ENCODE data around the gene FAM89B. TPM values are rescaled to one million over a fixed set of nuclear protein-coding genes. Genes with fewer than 3 reads are reported as not detected.

FAM89B gene
- total and polyA plus RNA-seq, 2 of the 8 experiments (the other 6 are each of a cell fraction or from before 2014, with no cell fraction given) = 15.8 to 32.4 TPM

GRCh38 chr11:65621460-65621859 is 49.1 kb downstream of the FAM89B start:
- Histone ChIP-seq H2AFZ (ENCODE audit: low read length) (no peak overlapping the region), H4K8ac (ENCODE audit: extremely low read depth, insufficient read depth, low read length) (no peak overlapping the region), H3K56ac (replicated peaks; ENCODE audit: insufficient read length, low read depth, low read length) (no peak overlapping the region), H3K9ac (replicated peaks in 1 of 4; ENCODE audit: extremely low read depth in 1 of 4, low read depth in 3 of 4, low read length in 3 of 4) (no peak overlapping the region), H4K20me1 (replicated peaks in 1 of 2; ENCODE audit: control insufficient read depth in 1 of 2, insufficient read depth in 2 of 2, low read length in 2 of 2) (peaks cover 5 to 43% of the 10 kb centered on the region in 2 experiments), H3K27me3 (replicated peaks in 1 of 4; ENCODE audit: control insufficient read depth in 3 of 4, extremely low read depth in 1 of 4, insufficient read depth in 3 of 4, low read length in 3 of 4) (no peaks in the 10 kb centered on the region), H3K36me3 (ENCODE audit: control insufficient read depth in 2 of 4, insufficient read depth in 4 of 4, low read length in 3 of 4) (peaks cover 8 to 54% (median 26%) of the 10 kb centered on the region in 4 experiments; a peak in 7 of 8 replicates), H2BK12ac (ENCODE audit: low read depth, low read length) (no peak overlapping the region), H3K4me2 (ENCODE audit: insufficient read depth in 1 of 2, low read depth in 2 of 2, low read length in 2 of 2) (no peak overlapping the region), H3K79me2 (ENCODE audit: control insufficient read depth in 1 of 2, insufficient read depth in 2 of 2, low read length in 2 of 2) (peaks cover 3 to 13% of the 10 kb centered on the region in 2 experiments), H3K23me2 (ENCODE audit: low read depth, low read length) (peaks cover under 1% of the 10 kb centered on the region; the same call in 1 of the 2 replicates), H2BK120ac (replicated peaks; ENCODE audit: low read depth, low read length) (no peak overlapping the region), H2BK5ac (ENCODE audit: low read depth, low read length) (no peak overlapping the region), H2BK20ac (ENCODE audit: low read length) (no peak overlapping the region), H4K5ac (ENCODE audit: insufficient read length, low read depth, low read length) (no peak overlapping the region), H3K4me3 (ENCODE audit: extremely low read depth in 1 of 4, insufficient read depth in 2 of 4, low read depth in 3 of 4, low read length in 4 of 4) (no peak overlapping the region), H3K27ac (ENCODE audit: low read depth, low read length) (no peak overlapping the region), H3K9me3 (ENCODE audit: insufficient read depth in 2 of 2, low read depth in 1 of 2, low read length in 1 of 2) (no peaks in the 10 kb centered on the region), H3K18ac (ENCODE audit: extremely low read depth, low read length) (no peak overlapping the region), H3K14ac (ENCODE audit: insufficient read length) (no peak overlapping the region), H3K4ac (replicated peaks; ENCODE audit: insufficient read length, low read depth, low read length) (no peak overlapping the region), H2BK15ac (ENCODE audit: low read length) (no peak overlapping the region), H3K23ac (ENCODE audit: insufficient read length) (no peak overlapping the region), H4K91ac (replicated peaks; ENCODE audit: insufficient read length, low read length) (no peak overlapping the region), H3K4me1 (replicated peaks in 1 of 4; ENCODE audit: control insufficient read depth in 3 of 4, insufficient read depth in 4 of 4, low read length in 3 of 4) (peaks cover 0 to 7% (median 3%) of the 10 kb centered on the region in 4 experiments; a peak in 2 of 7 replicates), H3K79me1 (ENCODE audit: low read depth, low read length) (peaks cover 16% of the 10 kb centered on the region), H2AK5ac (ENCODE audit: low read depth, low read length) (no peak overlapping the region)
- FAIRE-seq (no peak), DNase-seq (ENCODE audit: low read depth in 1 of 2, low spot score in 2 of 2) (no peak)
- CTCF ChIA-PET (ENCODE audit: partially characterized antibody) = interaction anchor here (0.9 to 1.1 kb wide), 2 partner anchors 9 to 11 kb away, joined by 3 to 5 read pairs; no protein-coding TSS in a partner anchor
- TF ChIP-seq CTBP2 (IDR thresholded peaks at IDR 0.05; ENCODE audit: borderline replicate concordance, insufficient read depth, insufficient read length, low read length) = no peak
- POLR2A ChIA-PET (ENCODE audit: partially characterized antibody) = interaction anchor here (1.3 to 5.7 kb wide), 2 partner anchors 16 to 23 kb away, joined by 4 to 38 read pairs; partner anchors contain the start of gene SIPA1
- 96% methylated on average over 14 of the region's 14 CpGs; no CpG with 5 or more reads in 1 of the 2 experiments for WGBS, 2 experiments (ENCODE audit: extremely low coverage in 1 of 2, insufficient coverage in 1 of 2, insufficient read length in 1 of 2, insufficient replicate concordance in 2 of 2, low coverage in 1 of 2, low lambda C conversion rate in 2 of 2, missing lambda C conversion rate in 1 of 2)

All from H1 (cell line).